ENCODE results near the gene PGAM5.
"Not testable (repeated sequence)": the region's sequence is repeated elsewhere in the genome, so short reads cannot be mapped to it uniquely, and the experiment has no call there.

The PGAM5 gene

DNA sequence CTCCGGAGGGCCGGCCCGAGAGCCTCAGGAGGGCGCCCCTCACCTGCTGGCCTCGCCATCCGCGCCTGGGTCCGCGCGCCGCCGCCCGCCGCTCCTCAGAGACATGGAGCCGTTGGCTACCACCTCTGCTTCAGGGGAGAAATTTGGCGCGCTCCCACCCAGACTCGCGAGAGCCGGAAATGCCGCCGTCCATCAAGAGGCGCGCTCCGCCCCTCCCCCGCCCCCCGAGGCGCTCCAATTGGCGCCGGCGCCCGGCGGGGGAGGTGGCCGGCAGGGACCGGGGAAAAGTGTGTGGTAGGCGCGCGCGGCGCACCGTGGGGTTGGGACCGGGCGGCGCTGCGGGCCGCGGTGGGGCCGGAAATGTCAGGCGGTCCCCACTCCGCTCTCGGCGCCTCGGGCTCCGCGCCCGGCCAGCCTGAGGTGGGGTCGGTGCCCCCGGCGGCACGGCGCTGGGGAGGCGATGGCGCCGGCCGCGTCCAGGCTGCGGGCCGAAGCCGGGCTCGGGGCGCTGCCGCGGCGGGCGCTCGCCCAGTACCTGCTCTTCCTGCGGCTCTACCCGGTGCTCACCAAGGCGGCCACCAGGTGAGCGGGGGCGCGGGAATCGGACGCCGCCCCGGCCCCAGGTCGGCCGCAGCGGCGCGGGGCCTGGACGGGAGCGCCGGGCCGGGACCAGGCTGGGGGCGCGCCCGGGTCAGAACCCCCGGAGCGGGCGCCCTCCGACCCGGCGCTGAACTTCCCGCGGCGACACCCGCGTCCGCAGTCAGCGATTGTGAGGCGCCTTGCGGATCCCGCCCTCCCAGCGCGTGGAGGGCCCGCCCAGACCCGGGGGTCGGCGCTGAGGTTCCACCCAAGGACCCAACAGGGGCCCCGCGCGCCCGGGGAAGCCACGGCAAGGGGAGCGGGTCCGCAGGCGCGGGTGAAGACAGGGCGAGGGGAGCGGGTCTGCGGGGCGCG, 23.2 kb upstream of the PGAM5 start, which contains the start of the genes POLE and PXMP2:
Gene POLE (minus strand): TSS at position 132 of the 954 bp plus-strand sequence. CDS start 27 bp downstream, at position 105.
Gene PXMP2 (plus strand): TSS at position 377 of the 954 bp plus-strand sequence. CDS start 84 bp downstream, at position 461.
- Histone ChIP-seq H3K4me3 (peak within 1 kb of the TSS; percentile 63 to 96 (median 88)), H3K27ac (peak within 1 kb of the TSS in 20 of 21 experiments; percentile 26 to 90 (median 70))

DNA sequence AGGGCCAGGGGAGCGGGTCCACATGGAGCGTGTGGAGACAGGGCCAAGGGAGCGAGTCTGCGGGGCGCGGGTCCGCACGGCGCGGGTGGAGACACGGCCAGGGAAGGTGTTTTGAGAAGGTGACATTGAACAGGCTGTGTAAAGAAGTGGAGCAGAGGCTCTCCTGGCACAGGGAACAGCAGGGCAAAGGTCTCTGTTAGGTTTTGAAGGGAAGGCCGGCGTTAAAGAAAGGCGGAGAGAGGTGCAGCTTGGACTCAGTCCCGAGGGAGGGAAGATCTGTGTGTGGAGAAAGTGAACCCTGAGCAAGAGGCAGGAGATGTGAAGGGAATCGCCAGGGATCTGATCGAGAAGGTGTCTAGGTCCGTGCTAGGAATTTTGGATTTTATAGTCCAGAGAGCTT, 21.4 kb upstream of the PGAM5 start:
- H3K27ac ChIP-seq, result no peak overlapping the region
- H3K4me3 ChIP-seq, result no peak overlapping the region

DNA sequence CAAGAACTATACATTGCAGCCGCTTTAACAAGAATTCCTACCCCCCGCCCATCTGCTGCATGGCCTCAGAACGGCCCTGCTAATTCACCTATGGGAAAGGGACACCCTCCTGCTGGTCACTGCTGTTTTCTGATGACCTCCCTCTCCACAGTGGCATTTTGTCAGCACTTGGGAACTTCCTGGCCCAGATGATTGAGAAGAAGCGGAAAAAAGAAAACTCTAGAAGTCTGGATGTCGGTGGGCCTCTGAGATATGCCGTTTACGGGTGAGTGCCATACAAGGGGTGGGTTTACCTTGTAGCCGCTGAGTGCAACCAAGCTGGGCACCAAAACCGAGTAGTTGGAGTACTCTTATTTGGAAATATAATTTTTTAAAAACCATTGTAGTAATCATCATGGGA, 20.5 kb upstream of the PGAM5 start:
- no peak overlapping the region for H3K4me3 ChIP-seq
- H3K27ac ChIP-seq, result no peak overlapping the region

DNA sequence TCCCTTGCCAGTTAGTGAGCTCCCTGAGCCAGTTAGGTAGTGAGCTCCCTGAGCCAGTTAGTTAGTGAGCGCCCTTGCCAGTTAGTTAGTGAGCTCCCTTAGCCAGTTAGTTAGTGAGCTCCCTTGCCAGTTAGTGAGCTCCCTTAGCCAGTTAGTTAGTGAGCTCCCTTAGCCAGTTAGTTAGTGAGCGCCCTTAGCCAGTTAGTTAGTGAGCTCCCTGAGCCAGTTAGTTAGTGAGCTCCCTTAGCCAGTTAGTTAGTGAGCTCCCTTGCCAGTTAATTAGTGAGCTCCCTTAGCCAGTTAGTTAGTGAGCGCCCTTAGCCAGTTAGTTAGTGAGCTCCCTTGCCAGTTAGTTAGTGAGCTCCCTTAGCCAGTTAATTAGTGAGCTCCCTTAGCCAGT, 18.6 kb upstream of the PGAM5 start:
- not testable (repeated sequence) for H3K27ac ChIP-seq, H3K4me3 ChIP-seq

DNA sequence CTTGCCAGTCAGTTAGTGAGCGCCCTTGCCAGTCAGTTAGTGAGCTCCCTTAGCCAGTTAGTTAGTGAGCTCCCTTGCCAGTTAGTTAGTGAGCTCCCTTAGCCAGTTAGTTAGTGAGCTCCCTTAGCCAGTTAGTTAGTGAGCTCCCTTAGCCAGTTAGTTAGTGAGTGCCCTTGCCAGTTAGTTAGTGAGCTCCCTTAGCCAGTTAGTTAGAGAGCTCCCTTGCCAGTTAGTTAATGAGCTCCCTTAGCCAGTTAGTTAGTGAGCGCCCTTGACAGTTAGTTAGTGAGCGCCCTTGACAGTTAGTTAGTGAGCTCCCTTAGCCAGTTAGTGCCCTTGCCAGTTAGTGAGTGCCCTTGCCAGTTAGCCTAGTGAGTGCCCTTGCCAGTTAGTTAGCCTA, 15.8 kb upstream of the PGAM5 start:
- H3K27ac ChIP-seq, H3K4me3 ChIP-seq: not testable (repeated sequence)

DNA sequence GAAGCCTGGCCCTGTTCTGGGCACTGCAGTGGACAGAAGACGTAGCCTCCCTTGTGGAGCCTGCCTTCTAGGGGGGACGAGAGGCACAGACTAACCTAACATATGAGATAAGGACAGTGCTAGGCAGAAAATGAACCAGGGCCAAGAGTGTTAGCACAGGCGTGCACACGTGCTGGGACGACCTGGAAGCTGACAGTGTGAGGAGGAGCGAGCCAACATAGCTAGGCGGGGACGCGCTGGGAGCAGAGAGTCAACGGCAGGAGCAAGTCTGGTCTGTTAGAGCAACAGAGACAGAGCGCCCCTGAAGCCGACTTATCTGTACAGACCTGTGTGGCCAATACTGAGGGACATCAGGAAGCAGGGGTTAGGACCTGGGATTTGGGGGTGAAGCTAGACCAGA, 15.2 kb upstream of the PGAM5 start:
- H3K27ac ChIP-seq, result peak overlapping the region in 1 of 21 experiments; percentile 25
- H3K4me3 ChIP-seq, result no peak overlapping the region

DNA sequence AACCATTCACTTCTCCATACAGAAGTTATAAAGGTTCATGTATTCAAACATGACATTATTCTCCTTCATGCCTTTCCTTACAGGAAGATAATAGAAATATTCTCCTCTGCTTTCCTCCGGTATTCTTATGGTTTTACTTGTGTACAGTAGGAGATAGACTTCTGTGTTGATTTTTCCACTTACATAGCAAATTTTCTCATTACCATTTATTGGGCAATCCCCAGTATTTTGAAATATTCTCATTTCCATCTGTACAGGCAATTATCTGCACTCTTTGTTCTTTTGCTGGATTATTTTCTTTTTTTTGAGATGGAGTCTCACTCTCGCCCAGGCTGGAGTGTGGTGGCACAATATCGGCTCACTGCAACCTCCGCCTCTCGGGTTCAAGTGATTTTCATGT, 12.3 kb upstream of the PGAM5 start:
- Histone ChIP-seq H3K4me3 (no peak overlapping the region), H3K27ac (peak overlapping the region in 1 of 21 experiments; percentile 47)

DNA sequence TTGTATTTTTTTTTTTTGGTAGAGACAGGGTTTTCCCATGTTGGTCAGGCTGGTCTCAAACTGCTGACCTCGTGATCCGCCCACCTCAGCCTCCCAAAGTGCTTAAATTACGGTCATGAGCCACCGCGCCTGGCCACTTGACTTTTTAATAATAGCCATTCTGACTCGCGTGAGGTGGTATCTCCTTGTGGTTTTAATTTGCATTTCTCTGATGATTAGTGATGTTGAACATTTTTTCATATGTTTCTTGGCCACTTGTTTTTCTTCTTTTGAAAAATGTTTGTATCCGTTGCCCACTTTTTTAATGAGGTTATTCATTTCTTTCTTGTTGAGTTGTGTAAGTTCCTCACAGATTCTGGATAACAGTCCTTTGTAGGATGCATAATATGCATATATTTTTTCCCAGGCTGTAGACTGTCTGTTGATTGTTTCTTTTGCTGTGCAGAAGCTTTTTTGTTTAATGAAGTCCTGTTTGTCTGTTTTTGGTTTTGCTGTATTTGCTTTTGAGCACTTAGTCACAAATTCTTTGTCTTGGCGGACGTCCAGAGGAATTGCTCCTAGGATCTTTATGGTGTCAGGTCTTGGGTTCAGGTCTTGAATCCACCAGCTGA, 10.3 kb upstream of the PGAM5 start:
- peak overlapping the region in 1 of 21 experiments; percentile 23 for H3K27ac ChIP-seq
- H3K4me3 ChIP-seq, result no peak overlapping the region

DNA sequence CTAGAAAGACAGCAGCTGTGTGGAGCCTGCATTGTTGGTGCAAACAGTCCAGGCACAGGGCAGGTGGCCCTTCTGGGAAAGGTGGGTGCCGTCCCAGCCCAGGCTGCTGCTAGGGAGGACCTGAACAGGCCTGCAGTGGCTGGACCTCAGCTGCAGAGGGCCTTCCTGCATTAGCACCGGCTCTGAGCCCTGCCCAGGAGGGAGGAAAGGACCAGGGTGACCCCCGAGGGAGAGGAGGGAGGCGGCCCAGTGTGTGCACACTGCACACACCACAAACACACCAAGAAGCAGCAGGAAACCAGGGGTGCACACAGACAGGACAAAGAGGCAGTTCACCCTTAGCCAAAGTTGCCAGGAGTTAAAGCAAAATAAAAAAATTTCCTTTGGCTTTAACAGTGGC, 8.0 kb upstream of the PGAM5 start:
- no peak overlapping the region for H3K27ac ChIP-seq
- no peak overlapping the region for H3K4me3 ChIP-seq

DNA sequence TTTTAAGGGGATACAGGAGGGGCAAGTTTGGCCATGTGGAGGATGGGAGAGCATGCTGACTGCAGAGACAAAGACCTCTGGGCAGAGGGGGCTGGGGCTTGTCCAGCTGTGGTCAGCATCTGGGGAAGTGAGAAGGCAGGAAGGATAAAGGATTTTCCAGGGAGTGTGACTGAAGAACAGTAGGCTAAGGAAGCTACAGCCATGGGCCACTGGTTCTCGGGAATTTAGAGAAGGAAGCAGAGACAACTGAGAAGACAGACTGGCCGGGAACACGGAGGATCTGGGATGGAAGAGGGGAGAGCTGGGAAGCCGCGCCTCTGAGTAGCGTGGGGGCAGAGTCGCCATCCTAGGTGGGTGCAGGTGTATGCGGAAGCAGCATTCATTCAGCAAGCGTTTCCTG, 7.0 kb upstream of the PGAM5 start:
- H3K4me3 ChIP-seq, result no peak overlapping the region
- no peak overlapping the region for H3K27ac ChIP-seq

DNA sequence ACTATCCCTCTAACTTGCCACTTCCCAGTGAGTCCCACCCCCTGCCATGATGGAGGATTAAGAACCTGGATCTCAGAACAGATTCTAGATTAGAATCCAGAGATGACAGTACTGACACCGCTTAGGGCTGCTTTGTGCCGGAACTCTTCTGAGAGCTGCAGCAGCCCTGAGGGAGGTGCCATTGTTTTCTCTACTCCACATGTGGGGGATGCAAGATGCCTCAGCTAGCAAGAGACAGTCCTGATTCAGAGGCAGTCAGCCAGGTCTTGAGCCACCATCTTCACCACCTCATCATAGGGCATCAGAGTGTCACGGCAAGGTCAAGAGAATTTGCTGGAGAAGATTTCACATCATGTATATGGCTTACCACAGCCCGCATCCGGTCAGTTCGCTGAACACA, 3.4 kb upstream of the PGAM5 start:
- H3K4me3 ChIP-seq, result no peak overlapping the region
- H3K27ac ChIP-seq, result no peak overlapping the region

DNA sequence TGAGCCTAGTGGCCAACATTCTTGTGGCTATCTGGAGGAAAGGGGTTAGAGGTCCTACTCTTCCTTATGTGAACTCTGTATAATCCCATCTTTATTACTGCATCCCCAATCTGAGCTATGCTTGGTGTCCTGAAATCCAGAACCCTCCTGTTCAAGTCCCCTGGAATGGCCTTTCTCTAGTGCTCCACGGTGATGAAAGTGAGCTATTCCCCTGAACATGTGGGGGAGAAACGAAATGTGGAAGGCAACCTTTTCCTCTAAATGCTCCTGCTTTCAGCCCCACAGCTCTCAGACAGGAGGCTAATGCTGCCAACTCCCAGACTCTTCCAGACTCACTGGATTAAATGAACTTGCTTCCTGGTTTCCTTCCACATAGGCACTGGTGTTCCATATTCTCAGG, 2.5 kb upstream of the PGAM5 start:
- Histone ChIP-seq H3K27ac (no peak overlapping the region), H3K4me3 (no peak overlapping the region)

DNA sequence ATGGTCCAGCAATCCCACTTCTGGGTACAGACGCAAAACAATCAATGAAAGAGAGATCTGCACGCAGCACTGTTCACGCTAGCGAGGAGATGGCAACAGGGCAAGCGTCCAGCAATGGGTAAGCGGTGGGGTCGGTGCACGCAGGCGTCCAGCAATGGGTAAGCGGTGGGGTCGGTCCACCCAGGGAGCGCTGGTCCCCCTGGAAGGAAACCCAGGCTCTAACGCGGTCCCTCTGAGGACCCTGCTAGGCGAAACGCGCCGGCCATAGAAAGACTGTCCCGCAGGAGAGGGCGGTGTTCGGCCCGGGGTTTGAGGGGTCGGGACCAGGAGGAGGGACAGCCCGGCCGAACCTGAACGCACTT, 618 bp upstream of the PGAM5 start:
- Histone ChIP-seq H3K27ac (peak overlapping the region in 20 of 21 experiments; percentile 69 to 92 (median 87)), H3K4me3 (peak overlapping the region; percentile 66 to 95 (median 86))

DNA sequence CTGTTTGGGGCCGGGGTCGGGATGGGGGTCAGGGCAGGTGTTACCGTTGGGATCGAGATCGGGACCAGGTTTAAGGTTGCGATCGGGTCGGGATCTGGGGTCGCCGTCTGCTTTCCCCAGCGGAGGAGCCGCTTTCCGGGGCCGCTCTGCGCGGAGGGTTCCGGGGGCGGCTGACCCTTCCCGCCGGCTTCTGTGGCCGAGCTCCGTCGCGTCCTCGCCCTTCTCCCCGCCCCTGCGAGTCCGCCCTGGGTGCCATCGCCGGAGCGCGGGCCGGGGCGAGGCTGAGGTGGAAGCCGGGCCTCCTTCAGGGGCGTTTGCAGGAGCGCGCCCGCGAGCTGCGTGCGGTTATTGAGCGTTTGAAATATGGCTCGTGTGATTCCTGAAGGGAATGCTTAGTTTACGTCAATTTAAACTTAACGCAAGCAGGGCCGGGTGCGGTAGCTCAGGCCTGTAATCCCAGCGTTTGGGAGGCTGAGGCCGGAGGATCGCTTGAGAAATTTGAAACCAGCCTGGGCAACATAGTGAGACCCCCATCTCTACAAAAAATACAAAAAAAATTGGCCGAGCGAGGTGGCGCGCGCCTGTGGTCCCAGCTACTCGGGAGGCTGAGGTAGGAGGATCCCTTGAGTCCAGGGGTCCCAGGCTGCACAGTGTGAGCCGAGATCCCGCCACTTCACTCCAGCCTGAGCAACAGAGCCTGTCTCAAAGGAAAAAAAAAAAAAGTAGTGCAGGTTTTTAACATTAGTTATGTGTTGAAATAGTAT, 620 bp downstream of the PGAM5 start:
- peak overlapping the region in 20 of 21 experiments; percentile 5 to 92 (median 84) for H3K27ac ChIP-seq
- H3K4me3 ChIP-seq, result peak overlapping the region; percentile 66 to 95 (median 86)

DNA sequence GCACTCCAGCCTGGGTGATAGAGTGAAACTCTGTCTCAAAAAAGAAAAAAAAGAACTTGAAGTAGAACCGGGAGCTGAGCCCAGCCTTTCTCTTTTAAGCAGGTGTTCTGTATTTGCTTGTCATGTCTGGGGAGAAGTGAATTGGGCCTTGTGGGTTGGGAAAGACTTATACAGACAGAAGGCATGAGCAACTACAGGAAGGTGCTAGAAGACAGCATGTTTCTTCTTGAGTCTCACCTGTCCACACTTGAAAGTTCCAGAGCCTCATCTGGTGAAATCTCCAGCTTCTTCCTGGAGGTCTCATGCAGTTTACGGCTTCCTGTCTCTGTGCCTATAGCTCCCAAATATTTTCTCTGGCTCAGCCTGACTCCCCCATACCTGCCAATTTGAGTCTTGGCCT, 2.5 kb downstream of the PGAM5 start:
- H3K4me3 ChIP-seq, result no peak overlapping the region
- H3K27ac ChIP-seq, result peak overlapping the region in 8 of 21 experiments; percentile 5 to 66 (median 44)

DNA sequence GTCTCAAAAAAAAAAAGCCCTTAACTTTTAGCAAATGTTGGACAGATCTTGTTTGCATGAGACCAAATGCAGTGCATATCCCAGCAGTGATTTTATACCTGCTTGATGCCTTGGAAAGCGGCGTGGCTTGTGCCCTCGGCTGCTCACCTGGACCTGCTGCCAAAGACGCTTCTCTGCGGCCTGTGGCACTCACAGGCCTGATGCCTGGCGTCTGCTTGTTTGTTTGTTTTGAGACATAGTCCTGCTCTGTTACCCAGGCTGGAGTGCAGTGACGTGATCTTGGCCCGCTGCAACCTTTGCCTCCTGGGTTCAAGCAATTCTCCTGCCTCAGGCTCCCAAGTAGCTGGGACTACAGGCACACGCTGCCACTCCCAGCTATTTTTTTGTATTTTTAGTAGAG, 5.2 kb downstream of the PGAM5 start:
- Histone ChIP-seq H3K4me3 (no peak overlapping the region), H3K27ac (no peak overlapping the region)

DNA sequence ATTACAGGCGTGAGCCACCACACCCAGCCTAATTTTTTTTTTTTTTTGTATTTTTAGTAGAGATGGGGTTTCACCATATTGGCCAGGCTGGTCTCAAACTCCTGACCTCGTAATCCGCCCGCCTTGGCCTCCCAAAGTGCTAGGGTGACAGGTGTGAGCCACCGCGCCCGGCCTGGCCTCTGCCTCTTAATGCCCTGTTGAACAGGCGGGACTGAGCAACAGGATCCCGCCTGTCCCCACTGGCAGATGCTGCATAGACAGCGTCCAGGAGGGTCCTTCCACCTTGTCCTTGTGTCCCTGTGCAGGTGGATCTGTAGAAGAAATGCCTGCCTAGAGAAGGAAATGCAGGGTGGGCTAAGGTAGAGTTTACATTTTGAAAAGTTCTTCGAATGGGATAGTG, 5.7 kb downstream of the PGAM5 start:
- Histone ChIP-seq H3K4me3 (no peak overlapping the region), H3K27ac (no peak overlapping the region)

DNA sequence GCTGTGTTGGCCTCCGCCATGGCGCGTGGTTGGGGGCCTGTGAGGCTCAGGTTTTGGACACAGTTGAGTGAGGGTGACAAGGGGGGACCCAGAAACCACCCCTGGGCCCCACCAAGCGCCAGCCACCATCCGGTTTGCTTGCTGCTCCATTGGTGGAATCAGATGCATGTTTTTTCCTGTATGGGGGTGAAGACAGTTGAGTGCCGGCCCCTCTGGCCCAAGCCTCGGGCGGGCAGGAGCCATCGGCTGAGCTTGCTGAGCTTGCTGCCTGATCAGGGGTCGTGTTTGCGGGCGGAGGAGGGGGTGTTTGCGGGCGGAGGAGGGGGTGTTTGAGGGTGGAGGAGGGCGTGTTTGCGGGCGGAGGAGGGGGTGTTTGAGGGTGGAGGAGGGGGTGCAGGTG, 6.4 kb downstream of the PGAM5 start:
- no peak overlapping the region for H3K27ac ChIP-seq
- H3K4me3 ChIP-seq, result no peak overlapping the region

DNA sequence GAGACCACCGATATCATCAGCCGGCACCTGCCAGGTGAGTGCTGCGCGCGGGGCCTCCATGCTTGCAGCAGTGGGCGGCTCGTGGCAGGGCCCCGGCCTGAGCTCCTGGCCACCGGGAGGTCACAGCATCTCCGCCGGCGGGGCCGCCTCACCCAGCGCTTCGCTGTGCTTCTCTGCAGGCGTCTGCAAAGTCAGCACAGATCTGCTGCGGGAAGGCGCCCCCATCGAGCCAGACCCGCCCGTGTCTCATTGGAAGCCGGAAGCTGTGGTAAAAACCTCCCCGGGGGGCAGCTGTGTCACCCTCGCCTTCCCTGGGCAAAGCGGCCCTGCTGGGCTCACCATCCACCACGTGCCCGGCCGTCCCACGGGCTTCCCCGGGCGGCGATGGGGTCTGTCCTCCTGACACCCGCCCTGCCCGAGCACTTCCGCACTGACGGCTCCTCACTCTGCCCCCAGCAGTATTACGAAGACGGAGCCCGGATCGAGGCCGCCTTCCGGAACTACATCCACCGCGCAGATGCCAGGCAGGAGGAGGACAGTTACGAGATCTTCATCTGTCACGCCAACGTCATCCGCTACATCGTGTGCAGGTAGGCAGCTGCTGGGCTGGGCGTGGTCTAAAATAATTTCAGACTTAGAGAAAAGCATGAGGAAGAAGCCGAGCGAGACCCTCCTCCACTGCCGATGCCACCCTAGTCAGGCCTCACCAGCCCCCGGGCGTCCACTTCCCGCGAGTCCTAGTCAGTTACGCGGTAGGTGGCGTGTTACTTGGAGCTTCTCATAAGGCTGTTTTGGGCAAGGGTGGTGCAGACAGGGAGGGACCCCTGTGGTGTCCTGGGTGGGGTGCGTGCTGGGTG, 7.1 kb downstream of the PGAM5 start:
- no peak overlapping the region for H3K4me3 ChIP-seq
- H3K27ac ChIP-seq, result no peak overlapping the region

Data from skin epidermis (tissue), 12 donors.